ENCODE data around the gene GCKR. TPM values are rescaled to one million over a fixed set of nuclear protein-coding genes. Genes with fewer than 3 reads are reported as not detected.

GCKR gene
- total and polyA plus RNA-seq, 2 of the 13 experiments (the other 11 are each of a cell fraction or from before 2014, with no cell fraction given) = 15.2 to 48.3 TPM

DNA sequence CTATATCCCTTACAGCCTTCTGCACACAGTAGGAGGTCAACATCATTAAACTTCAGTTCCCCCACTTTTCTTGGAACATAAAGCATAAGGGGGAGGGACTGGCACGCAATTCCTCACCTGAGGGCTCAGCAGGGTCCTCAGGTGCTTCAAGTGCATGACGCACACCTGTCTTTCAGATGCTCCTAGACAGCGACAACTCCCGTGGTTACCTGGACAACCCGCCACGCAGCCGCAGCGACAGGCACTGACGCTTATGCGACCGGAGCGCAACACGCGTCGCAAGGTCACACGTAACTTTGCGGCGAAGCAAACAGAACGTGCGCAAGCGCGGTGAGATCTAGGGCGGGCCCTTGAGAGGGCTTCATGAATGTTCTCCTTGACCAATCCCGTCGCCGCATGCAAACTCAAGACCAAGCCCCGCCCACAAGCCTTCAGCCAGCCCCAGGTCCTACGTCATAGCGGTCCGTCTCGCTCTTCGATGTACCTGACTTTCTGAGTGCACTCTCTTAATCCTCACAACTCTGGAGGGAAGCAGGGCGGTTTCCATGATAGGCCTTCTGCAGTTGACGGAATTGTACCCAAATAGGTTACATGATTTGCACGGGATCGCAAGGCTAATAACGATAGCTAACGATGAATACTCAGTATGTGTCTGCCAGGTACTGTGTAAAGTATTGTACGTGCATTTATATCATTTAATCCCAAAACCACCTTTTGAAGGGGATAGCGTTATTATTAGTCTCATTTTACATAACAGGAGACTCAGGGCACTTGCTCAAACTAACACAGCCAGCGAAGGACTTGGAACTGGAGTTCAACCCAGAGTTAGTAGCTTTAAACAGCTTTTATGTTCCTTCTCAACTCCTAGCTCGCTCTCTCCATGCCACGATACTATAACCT is 6.9 kb upstream of the GCKR start, which contains the start of gene IFT172 (continued):
- TF ChIP-seq, protein P1, sequence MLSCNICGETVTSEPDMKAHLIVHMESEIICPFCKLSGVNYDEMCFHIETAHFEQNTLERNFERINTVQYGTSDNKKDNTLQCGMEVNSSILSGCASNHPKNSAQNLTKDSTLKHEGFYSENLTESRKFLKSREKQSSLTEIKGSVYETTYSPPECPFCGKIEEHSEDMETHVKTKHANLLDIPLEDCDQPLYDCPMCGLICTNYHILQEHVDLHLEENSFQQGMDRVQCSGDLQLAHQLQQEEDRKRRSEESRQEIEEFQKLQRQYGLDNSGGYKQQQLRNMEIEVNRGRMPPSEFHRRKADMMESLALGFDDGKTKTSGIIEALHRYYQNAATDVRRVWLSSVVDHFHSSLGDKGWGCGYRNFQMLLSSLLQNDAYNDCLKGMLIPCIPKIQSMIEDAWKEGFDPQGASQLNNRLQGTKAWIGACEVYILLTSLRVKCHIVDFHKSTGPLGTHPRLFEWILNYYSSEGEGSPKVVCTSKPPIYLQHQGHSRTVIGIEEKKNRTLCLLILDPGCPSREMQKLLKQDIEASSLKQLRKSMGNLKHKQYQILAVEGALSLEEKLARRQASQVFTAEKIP (CRISPR knock-in tag; IDR thresholded peaks at IDR 0.05; ENCODE audit: borderline replicate concordance) = no peak
- TF ChIP-seq GABPA (IDR thresholded peaks at IDR 0.05; ENCODE audit: low read depth, low read length) (no peak), GABPA (CRISPR knock-in tag; IDR thresholded peaks at IDR 0.05; ENCODE audit: low read depth) (peak; percentile 55), THYN1 (CRISPR knock-in tag; IDR thresholded peaks at IDR 0.05; ENCODE audit: borderline replicate concordance, low read depth) (no peak), PCBP2 (optimal IDR thresholded peaks at IDR 0.05; ENCODE audit: low read depth, low read length, poor library complexity, severe bottlenecking) (no peak), ZNF496 (CRISPR knock-in tag; IDR thresholded peaks at IDR 0.05; ENCODE audit: insufficient replicate concordance) (no peak), TBX3 (IDR thresholded peaks at IDR 0.05; ENCODE audit: borderline replicate concordance) (no peak), HOXA3 (CRISPR knock-in tag; IDR thresholded peaks at IDR 0.05) (peak; percentile 98), ZNF101 (CRISPR knock-in tag; IDR thresholded peaks at IDR 0.05; ENCODE audit: borderline replicate concordance, low read depth) (no peak), TGIF2 (CRISPR knock-in tag; IDR thresholded peaks at IDR 0.05) (peak; percentile 99), RFX3 (CRISPR knock-in tag; IDR thresholded peaks at IDR 0.05) (peak; percentile 92), ZNF619 (CRISPR knock-in tag; IDR thresholded peaks at IDR 0.05) (peak; percentile 82), PAX8 (CRISPR knock-in tag; IDR thresholded peaks at IDR 0.05; ENCODE audit: borderline replicate concordance) (no peak), NFYC (CRISPR knock-in tag; IDR thresholded peaks at IDR 0.05) (peak; percentile 75), ZSCAN21 (CRISPR knock-in tag; IDR thresholded peaks at IDR 0.05; ENCODE audit: borderline replicate concordance) (no peak; the same call in 1 of the 2 replicates), ATAD3A (CRISPR knock-in tag; IDR thresholded peaks at IDR 0.05) (no peak), MTF1 (CRISPR knock-in tag; IDR thresholded peaks at IDR 0.05) (no peak)
- TF ChIP-seq, protein P2, sequence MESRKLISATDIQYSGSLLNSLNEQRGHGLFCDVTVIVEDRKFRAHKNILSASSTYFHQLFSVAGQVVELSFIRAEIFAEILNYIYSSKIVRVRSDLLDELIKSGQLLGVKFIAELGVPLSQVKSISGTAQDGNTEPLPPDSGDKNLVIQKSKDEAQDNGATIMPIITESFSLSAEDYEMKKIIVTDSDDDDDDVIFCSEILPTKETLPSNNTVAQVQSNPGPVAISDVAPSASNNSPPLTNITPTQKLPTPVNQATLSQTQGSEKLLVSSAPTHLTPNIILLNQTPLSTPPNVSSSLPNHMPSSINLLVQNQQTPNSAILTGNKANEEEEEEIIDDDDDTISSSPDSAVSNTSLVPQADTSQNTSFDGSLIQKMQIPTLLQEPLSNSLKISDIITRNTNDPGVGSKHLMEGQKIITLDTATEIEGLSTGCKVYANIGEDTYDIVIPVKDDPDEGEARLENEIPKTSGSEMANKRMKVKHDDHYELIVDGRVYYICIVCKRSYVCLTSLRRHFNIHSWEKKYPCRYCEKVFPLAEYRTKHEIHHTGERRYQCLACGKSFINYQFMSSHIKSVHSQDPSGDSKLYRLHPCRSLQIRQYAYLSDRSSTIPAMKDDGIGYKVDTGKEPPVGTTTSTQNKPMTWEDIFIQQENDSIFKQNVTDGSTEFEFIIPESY (CRISPR knock-in tag; IDR thresholded peaks at IDR 0.05) = 0 out of 2 replicates have a peak, but pooled peaks have one; percentile 7
- TF ChIP-seq, protein P3, sequence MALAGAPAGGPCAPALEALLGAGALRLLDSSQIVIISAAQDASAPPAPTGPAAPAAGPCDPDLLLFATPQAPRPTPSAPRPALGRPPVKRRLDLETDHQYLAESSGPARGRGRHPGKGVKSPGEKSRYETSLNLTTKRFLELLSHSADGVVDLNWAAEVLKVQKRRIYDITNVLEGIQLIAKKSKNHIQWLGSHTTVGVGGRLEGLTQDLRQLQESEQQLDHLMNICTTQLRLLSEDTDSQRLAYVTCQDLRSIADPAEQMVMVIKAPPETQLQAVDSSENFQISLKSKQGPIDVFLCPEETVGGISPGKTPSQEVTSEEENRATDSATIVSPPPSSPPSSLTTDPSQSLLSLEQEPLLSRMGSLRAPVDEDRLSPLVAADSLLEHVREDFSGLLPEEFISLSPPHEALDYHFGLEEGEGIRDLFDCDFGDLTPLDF (CRISPR knock-in tag; IDR thresholded peaks at IDR 0.05) = no peak
- TF ChIP-seq, protein P4, sequence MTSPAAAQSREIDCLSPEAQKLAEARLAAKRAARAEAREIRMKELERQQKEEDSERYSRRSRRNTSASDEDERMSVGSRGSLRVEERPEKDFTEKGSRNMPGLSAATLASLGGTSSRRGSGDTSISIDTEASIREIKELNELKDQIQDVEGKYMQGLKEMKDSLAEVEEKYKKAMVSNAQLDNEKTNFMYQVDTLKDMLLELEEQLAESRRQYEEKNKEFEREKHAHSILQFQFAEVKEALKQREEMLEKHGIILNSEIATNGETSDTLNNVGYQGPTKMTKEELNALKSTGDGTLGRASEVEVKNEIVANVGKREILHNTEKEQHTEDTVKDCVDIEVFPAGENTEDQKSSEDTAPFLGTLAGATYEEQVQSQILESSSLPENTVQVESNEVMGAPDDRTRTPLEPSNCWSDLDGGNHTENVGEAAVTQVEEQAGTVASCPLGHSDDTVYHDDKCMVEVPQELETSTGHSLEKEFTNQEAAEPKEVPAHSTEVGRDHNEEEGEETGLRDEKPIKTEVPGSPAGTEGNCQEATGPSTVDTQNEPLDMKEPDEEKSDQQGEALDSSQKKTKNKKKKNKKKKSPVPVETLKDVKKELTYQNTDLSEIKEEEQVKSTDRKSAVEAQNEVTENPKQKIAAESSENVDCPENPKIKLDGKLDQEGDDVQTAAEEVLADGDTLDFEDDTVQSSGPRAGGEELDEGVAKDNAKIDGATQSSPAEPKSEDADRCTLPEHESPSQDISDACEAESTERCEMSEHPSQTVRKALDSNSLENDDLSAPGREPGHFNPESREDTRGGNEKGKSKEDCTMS (CRISPR knock-in tag; conservative IDR thresholded peaks at IDR 0.05) = peak; percentile 63; the same call in 1 of the 2 replicates

All from HepG2 (cell line).